HFFc6 (cell line): ENCODE results near the gene LIX1. TPM values are rescaled to one million over a fixed set of nuclear protein-coding genes. Genes with fewer than 3 reads are reported as not detected.

Experiments used
- DNase-seq: peaks from one replicate; pipeline ENCODE4 v3.0.0-alpha.2; 2018
- H3K27ac Mint-ChIP-seq: 2 replicates; pipeline ENCODE4 v1.8.0; 2020; ENCODE audit warnings: mild to moderate bottlenecking, mixed read lengths
- H3K27me3 Mint-ChIP-seq: 2 replicates; pipeline ENCODE4 v1.8.0; 2021; ENCODE audit warnings: mild to moderate bottlenecking, moderate library complexity, mixed read lengths; ENCODE audit not compliant: insufficient read depth
- H3K36me3 Mint-ChIP-seq: 2 replicates; pipeline ENCODE4 v1.8.0; 2021; ENCODE audit warnings: low read depth, mixed read lengths
- H3K4me1 Mint-ChIP-seq: 2 replicates; pipeline ENCODE4 v1.8.0; 2020; ENCODE audit warnings: low read depth, mixed read lengths
- H3K4me3 Mint-ChIP-seq: 2 replicates; pipeline ENCODE4 v1.8.0; 2020; ENCODE audit warnings: mild to moderate bottlenecking, moderate library complexity, mixed read lengths
- H3K9me3 Mint-ChIP-seq: 2 replicates; pipeline ENCODE4 v1.8.0; 2020; ENCODE audit warnings: mild to moderate bottlenecking, mixed read lengths
- total RNA-seq, 6 experiments: library from RNA; stranded (reverse); fragmentation: NEBNext Ultra II Directional; extraction: Animal tissue kit (Norgen Biotek cat#: 25700); gene quantifications; 2 replicates in 1 of 6; 3 replicates in 5 of 6; pipeline ENCODE4 v1.2.3, GENCODE V29; 2021
- TF ChIP-seq, protein P1 (sequence below): fragments of 200-600 bp; sonication (generic); IDR thresholded peaks from 2 replicates; pipeline ENCODE4 v1.5.0; 2021; ENCODE audit warnings: antibody characterized with exemption, mild to moderate bottlenecking

Gene LIX1
- total RNA-seq, 6 experiments from 2014 or later, result not detected

DNA sequence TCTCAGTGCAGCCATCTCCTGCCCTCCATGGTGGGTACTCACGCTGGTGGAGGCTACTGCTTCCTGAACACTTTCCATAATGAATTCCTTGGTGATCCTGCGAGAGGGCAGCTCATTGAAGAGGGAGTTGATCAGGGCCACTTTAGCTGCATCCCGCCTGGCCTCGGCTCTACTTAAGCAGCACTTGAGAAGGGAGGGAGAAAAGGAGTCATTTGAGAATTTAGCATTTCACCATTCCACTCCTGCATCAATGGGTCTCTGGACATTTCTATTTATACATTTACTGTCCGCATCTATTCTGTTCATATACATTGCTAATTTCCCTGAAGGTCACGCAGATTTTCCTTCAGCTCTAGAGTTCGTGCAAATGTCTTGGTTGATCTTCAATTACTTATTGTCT lies 35.1 kb downstream of the LIX1 start:
- no peak for DNase-seq
- no peak overlapping the region for H3K4me3 Mint-ChIP-seq
- no peak overlapping the region for H3K27ac Mint-ChIP-seq
- TF ChIP-seq, protein P1, sequence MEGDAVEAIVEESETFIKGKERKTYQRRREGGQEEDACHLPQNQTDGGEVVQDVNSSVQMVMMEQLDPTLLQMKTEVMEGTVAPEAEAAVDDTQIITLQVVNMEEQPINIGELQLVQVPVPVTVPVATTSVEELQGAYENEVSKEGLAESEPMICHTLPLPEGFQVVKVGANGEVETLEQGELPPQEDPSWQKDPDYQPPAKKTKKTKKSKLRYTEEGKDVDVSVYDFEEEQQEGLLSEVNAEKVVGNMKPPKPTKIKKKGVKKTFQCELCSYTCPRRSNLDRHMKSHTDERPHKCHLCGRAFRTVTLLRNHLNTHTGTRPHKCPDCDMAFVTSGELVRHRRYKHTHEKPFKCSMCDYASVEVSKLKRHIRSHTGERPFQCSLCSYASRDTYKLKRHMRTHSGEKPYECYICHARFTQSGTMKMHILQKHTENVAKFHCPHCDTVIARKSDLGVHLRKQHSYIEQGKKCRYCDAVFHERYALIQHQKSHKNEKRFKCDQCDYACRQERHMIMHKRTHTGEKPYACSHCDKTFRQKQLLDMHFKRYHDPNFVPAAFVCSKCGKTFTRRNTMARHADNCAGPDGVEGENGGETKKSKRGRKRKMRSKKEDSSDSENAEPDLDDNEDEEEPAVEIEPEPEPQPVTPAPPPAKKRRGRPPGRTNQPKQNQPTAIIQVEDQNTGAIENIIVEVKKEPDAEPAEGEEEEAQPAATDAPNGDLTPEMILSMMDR, result no peak
- no peaks in the 10 kb centered on the region for H3K9me3 Mint-ChIP-seq
- H3K27me3 Mint-ChIP-seq, result peaks cover 29% of the 10 kb centered on the region
- H3K36me3 Mint-ChIP-seq, result no peaks in the 10 kb centered on the region
- no peaks in the 10 kb centered on the region for H3K4me1 Mint-ChIP-seq

DNA sequence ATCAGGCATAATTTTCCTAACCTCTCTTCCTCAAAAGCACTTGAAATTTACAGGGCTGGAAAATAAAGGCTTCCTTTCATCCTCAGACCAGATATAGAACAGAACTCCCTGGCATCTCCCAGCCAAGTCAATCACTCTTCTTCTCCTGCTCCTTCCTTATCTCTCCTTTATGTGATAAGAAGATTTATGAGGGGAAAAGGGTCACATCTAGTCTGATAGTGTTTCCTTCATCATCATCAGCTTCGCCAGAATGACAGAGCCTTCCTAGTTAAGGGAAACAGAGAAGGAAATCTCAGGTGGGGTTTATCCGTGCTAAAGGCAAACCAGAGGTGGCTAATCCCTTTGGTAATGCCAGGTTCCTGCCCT lies 36.2 kb downstream of the LIX1 start:
- Mint-ChIP-seq H3K27ac (no peak overlapping the region), H3K4me1 (0 out of 2 replicates have a peak, but pooled peaks cover 5% of the 10 kb centered on the region), H3K4me3 (no peak overlapping the region)

DNA sequence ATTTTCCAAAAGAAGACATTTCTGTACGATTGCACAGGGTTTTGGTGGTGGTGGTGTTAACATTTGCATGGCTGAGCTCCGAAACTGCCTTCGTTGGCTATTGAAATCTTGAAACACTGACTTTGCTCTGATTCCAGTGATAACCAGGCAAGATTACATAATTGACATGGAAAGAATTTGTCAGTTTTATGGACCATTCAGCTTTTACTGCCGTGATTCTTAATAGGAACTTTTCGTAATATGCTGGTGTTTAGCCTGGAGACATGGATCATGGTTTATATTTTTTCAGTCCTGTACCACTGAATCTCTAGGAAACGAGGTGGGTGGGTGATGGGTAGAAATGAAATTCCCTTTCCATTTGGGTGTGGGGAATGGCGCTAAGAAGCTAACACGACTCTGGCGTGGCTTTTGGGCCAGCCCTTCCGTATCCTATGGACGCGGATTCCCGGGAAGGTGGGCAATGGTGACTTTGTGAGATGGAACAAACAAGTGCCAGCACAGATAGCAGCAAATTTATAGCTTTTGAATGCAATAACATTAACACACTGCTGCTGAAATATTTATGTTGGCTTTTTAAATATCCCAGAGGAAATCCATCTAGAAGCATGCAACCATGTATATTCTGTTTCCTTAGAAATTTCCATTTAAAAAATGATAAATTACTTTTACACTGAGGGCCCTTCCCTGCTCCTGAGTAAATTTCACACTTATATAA lies 36.8 kb downstream of the LIX1 start:
- TF ChIP-seq, protein P1, result no peak
- no peak overlapping the region for H3K4me3 Mint-ChIP-seq
- no peaks in the 10 kb centered on the region for H3K36me3 Mint-ChIP-seq
- H3K4me1 Mint-ChIP-seq, result 0 out of 2 replicates have a peak, but pooled peaks cover 5% of the 10 kb centered on the region
- H3K27me3 Mint-ChIP-seq, result peaks cover 34% of the 10 kb centered on the region
- DNase-seq, result no peak
- no peak overlapping the region for H3K27ac Mint-ChIP-seq
- H3K9me3 Mint-ChIP-seq, result no peaks in the 10 kb centered on the region

More for the DNA sequence above, 36.2 kb downstream of the LIX1 start:
- TF ChIP-seq, protein P1, result no peak
- H3K36me3 Mint-ChIP-seq, result no peaks in the 10 kb centered on the region
- H3K9me3 Mint-ChIP-seq, result no peaks in the 10 kb centered on the region
- H3K27me3 Mint-ChIP-seq, result peaks cover 33% of the 10 kb centered on the region
- DNase-seq, result no peak

DNA sequence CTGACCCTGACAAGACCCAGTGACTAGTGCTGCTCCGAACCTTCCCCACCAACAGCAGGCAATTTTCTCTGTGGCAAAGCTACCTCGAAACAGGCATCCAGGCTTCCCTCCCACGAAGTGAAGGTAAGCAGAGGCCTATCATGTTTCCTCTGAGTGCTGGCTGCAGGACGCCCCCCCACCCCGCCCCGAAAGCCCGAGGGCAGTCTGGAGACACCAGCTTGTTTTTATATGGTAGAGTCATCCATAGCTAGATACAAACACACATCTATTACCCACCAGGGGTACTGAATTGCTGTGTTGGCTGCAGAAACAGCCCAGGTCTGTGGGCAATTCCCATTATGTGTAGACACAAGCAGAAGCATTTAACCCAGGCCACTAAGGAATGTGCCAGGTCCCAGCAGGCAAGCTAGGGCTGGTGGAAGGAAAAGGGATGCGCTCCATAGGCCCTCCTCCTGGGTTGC lies 40.4 kb downstream of the LIX1 start:
- DNase-seq, result no peak
- no peak overlapping the region for H3K27ac Mint-ChIP-seq
- peaks cover 13% of the 10 kb centered on the region for H3K4me1 Mint-ChIP-seq
- TF ChIP-seq, protein P1, result no peak
- peaks cover 37% of the 10 kb centered on the region for H3K27me3 Mint-ChIP-seq
- H3K36me3 Mint-ChIP-seq, result no peaks in the 10 kb centered on the region
- no peak overlapping the region for H3K4me3 Mint-ChIP-seq
- H3K9me3 Mint-ChIP-seq, result no peaks in the 10 kb centered on the region

GRCh38 chr5:97101189-97101910 lies 41.1 kb downstream of the LIX1 start:
- no peak for DNase-seq
- H3K27me3 Mint-ChIP-seq, result peaks cover 35% of the 10 kb centered on the region
- no peak overlapping the region for H3K4me3 Mint-ChIP-seq
- no peaks in the 10 kb centered on the region for H3K36me3 Mint-ChIP-seq
- H3K4me1 Mint-ChIP-seq, result peaks cover 13% of the 10 kb centered on the region
- no peak overlapping the region for H3K27ac Mint-ChIP-seq
- no peaks in the 10 kb centered on the region for H3K9me3 Mint-ChIP-seq
- TF ChIP-seq, protein P1, result no peak
